Upper lobe of left lung (tissue), 4 donors: ENCODE results near the gene ZNF391.

Experiments
- POLR2A ChIP-seq, 4 donors: fragments of 450-650 bp; IDR thresholded peaks; one replicate each; pipeline ENCODE4 v1.5.1; 2016 to 2017; ENCODE audit warnings: antibody characterized with exemption in 4 of 4, mild to moderate bottlenecking in 2 of 4
- TF ChIP-seq, protein P1 (sequence below), 6 experiments: fragments of 450-650 bp in 4 of 6; fragments of 200-600 bp in 2 of 6; sonication (generic) in 2 of 6; IDR thresholded peaks; one replicate each; pipeline ENCODE4 v1.5.1; 2016 to 2019; ENCODE audit warnings: antibody characterized with exemption in 6 of 6

DNA sequence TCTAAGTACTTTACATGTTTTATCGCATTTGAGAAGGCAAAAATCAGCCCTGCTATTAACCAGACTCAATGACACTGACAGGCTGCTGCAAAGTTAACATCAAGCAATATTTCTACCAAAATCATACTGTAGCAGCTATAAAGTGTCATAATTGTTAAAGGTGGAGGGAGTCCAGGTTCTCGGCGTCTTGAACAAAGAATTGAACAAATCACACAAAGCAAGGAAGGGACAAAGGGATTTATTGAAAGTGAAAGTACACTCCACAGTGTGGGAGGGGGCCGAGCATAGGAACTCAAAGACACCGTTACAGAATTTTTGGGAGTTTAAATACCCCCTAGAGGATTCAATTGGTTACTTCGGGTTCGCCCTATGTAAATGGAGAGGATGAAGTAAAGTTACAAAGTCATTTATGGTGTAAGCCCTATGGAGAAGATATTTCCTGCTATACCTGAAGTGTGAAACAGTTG, 12.9 kb upstream of the ZNF391 start:
- TF ChIP-seq POLR2A (IDR thresholded peaks at IDR 0.05), result no peak
- TF ChIP-seq, protein P1, sequence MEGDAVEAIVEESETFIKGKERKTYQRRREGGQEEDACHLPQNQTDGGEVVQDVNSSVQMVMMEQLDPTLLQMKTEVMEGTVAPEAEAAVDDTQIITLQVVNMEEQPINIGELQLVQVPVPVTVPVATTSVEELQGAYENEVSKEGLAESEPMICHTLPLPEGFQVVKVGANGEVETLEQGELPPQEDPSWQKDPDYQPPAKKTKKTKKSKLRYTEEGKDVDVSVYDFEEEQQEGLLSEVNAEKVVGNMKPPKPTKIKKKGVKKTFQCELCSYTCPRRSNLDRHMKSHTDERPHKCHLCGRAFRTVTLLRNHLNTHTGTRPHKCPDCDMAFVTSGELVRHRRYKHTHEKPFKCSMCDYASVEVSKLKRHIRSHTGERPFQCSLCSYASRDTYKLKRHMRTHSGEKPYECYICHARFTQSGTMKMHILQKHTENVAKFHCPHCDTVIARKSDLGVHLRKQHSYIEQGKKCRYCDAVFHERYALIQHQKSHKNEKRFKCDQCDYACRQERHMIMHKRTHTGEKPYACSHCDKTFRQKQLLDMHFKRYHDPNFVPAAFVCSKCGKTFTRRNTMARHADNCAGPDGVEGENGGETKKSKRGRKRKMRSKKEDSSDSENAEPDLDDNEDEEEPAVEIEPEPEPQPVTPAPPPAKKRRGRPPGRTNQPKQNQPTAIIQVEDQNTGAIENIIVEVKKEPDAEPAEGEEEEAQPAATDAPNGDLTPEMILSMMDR (IDR thresholded peaks at IDR 0.05), result peak in 1 of 6 experiments; percentile 8
